ENCODE measurements around the gene MRPL54.
A peak's percentile ranks its signal among the peaks of the same experiment; 100 is the strongest.
"Not testable (repeated sequence)": the region's sequence is repeated elsewhere in the genome, so short reads cannot be mapped to it uniquely, and the experiment has no call there.

Gene MRPL54

GRCh38 chr19:3813473-3814392, 51.3 kb downstream of the MRPL54 start:
- peak in 1 of 2 donors; percentile 32 for DNase-seq

DNA sequence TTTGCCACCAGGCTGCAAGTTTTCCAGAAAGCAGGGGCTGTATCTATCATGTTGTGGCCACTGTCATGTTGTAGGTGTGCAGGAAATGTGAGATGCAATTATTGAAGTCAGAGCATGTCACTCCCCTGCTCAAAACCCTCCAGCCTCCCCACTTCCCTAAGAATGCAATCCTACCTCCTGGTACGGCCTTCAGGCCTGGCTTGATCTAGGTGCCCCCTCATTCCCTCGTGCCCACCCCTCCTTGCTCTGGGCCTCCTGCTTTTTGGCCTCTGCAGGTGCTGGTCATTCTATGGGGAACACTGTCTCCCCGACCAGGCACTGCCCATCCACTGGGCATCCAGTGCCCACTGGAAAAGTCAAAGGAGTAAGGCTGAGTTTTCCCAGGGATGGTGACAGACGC, 52.2 kb downstream of the MRPL54 start:
- no peak for DNase-seq

- DNase-seq, result not testable (repeated sequence)
Observed at GRCh38 chr19:3816148-3816547, 53.7 kb downstream of the MRPL54 start.

DNA sequence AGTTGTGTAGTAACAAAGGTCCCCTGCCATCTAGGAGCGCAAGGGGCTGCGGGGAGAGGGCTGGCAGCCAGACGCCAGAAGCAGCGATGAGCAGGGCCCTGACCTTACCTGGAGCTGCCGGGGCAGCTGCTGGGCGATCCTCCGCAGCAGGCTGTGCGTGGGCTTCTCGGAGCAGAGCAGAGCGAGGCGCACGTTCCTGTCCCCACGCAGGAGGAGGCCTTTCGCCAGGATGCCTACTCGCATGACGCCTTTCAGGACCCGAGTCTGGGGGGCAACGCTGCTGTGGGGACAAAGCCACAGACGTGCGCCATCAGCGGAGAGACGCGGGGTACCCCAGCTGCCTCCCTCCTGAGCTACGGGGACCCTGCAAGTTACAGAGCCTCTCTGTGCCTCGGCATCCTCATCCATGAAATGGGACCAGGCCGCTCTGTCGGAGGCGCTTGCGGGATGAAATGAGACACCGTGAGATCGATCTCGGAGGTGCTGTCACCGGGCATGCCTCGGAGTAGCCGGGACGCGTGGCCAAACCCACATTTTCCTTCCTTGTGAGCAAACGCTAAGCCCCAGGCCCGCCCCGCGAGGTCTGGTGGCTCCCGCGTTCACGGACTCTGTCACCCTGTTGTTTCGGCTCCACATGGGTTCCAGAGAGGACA, 54.2 kb downstream of the MRPL54 start:
- no peak for DNase-seq

Measured in activated CD4-positive, alpha-beta T cell treated with anti-CD3 and anti-CD28 coated beads for 4 hours (primary cell).